GM18498 (cell line): ENCODE results near the gene GRIN1.

Experiments
- ATAC-seq: cut with Tn5 transposase; IDR thresholded peaks from one replicate; pipeline ENCODE4 v1.9.1; 2021; ENCODE audit warnings: mild to moderate bottlenecking, moderate library complexity; ENCODE audit not compliant: unreplicated experiment

Gene GRIN1

GRCh38 chr9:137189297-137190295 lies 50.6 kb downstream of the GRIN1 start:
- no peak for ATAC-seq

GRCh38 chr9:137190315-137190856 lies 51.4 kb downstream of the GRIN1 start:
- ATAC-seq, result no peak

- ATAC-seq, result no peak
These were observed 52.3 kb downstream of the GRIN1 start for GRCh38 chr9:137191245-137191644.

GRCh38 chr9:137191691-137192447 lies 52.9 kb downstream of the GRIN1 start:
- ATAC-seq, result no peak

GRCh38 chr9:137192448-137192780 lies 53.5 kb downstream of the GRIN1 start:
- no peak for ATAC-seq

- no peak for ATAC-seq
These were observed 53.9 kb downstream of the GRIN1 start for GRCh38 chr9:137192859-137193258.

- ATAC-seq, result no peak
These were observed 54.8 kb downstream of the GRIN1 start for GRCh38 chr9:137193771-137194170.

GRCh38 chr9:137194388-137194787 lies 55.4 kb downstream of the GRIN1 start:
- no peak for ATAC-seq

- no peak for ATAC-seq
These were observed 56.0 kb downstream of the GRIN1 start for GRCh38 chr9:137194909-137195308.

GRCh38 chr9:137195525-137196220 lies 56.7 kb downstream of the GRIN1 start:
- ATAC-seq, result no peak

GRCh38 chr9:137198051-137198901 lies 59.3 kb downstream of the GRIN1 start:
- no peak for ATAC-seq

- no peak for ATAC-seq
These were observed 59.9 kb downstream of the GRIN1 start for GRCh38 chr9:137198902-137199283.

- no peak for ATAC-seq
These were observed 60.6 kb downstream of the GRIN1 start for GRCh38 chr9:137199411-137200121.

- peak; percentile 92 for ATAC-seq
These were observed 61.6 kb downstream of the GRIN1 start, which contains the start of gene TPRN for GRCh38 chr9:137200311-137201204. Gene TPRN (minus strand): TSS chr9:137200741. CDS start chr9:137200711, 30 bp downstream.

- no peak for ATAC-seq
These were observed 62.4 kb downstream of the GRIN1 start for GRCh38 chr9:137201205-137201868.

GRCh38 chr9:137202966-137203365 lies 64.0 kb downstream of the GRIN1 start:
- ATAC-seq, result no peak

GRCh38 chr9:137204731-137205125 lies 65.8 kb downstream of the GRIN1 start:
- ATAC-seq, result no peak
